HepG2 (cell line): ENCODE measurements around the gene MICALL2. TPM values are rescaled to one million over a fixed set of nuclear protein-coding genes. Genes with fewer than 3 reads are reported as not detected.

Experiments
- CBX5 ChIP-seq: sonication (generic); formaldehyde crosslinking; IDR thresholded peaks from 2 replicates; pipeline ENCODE4 v1.4.0; 2020; ENCODE audit warnings: missing genetic modification reagents, borderline replicate concordance
- CCAR2 ChIP-seq: fragments of 200-400 bp; formaldehyde crosslinking; optimal IDR thresholded peaks from 2 replicates; pipeline ENCODE3; 2018; ENCODE audit warnings: low read depth, mild to moderate bottlenecking, low read length, moderate library complexity
- CHD2 ChIP-seq: IDR thresholded peaks from 2 replicates; pipeline ENCODE4 v1.6.1; 2011; ENCODE audit warnings: low read depth, low read length, improper control_type of control experiment
- EP300 ChIP-seq, 3 experiments: sonication (generic) in 1 of 3; formaldehyde crosslinking in 1 of 3; IDR thresholded peaks; 2 replicates each; pipeline versions ENCODE4 v1.5.1 to v1.6.1; 2011 to 2020; ENCODE audit warnings: low read depth in 2 of 3, low read length in 2 of 3, borderline replicate concordance in 1 of 3, improper control_type of control experiment in 1 of 3, mild to moderate bottlenecking in 1 of 3, missing genetic modification reagents in 1 of 3, moderate library complexity in 1 of 3
- FOXC1 ChIP-seq: sonication (generic); formaldehyde crosslinking; IDR thresholded peaks from 2 replicates; pipeline ENCODE4 v1.8.0; 2022; ENCODE audit warnings: mild to moderate bottlenecking, missing genetic modification reagents, borderline replicate concordance
- GABPB1 ChIP-seq: IDR thresholded peaks from 2 replicates; pipeline ENCODE4 v1.6.1; 2016; ENCODE audit warnings: mild to moderate bottlenecking, missing genetic modification reagents, moderate library complexity, missing compliant biosample characterization
- GLI4 ChIP-seq: sonication (generic); formaldehyde crosslinking; IDR thresholded peaks from 2 replicates; pipeline ENCODE4 v1.5.1; 2020; ENCODE audit warnings: missing genetic modification reagents, mild to moderate bottlenecking, moderate library complexity, borderline replicate concordance
- GMEB2 ChIP-seq: IDR thresholded peaks from 2 replicates; pipeline ENCODE4 v1.6.1; 2016; ENCODE audit warnings: missing biosample characterization, missing genetic modification reagents, low read depth
- MEIS2 ChIP-seq: sonication (generic); formaldehyde crosslinking; IDR thresholded peaks from 2 replicates; pipeline ENCODE4 v1.9.0; 2021; ENCODE audit warnings: mild to moderate bottlenecking, missing genetic modification reagents
- NFATC3 ChIP-seq: sonication (generic); formaldehyde crosslinking; IDR thresholded peaks from 2 replicates; pipeline ENCODE4 v1.5.1; 2020; ENCODE audit warnings: mild to moderate bottlenecking, missing genetic modification reagents
- NFYC ChIP-seq: IDR thresholded peaks from 2 replicates; pipeline ENCODE4 v1.6.1; 2016; ENCODE audit warnings: missing genetic modification reagents, missing compliant biosample characterization
- POLR2G ChIP-seq: fragments of 200-400 bp; formaldehyde crosslinking; IDR thresholded peaks from 2 replicates; pipeline ENCODE4 v1.6.1; 2018; ENCODE audit warnings: mild to moderate bottlenecking, low read depth, low read length, moderate library complexity
- RFXAP ChIP-seq: sonication (generic); formaldehyde crosslinking; IDR thresholded peaks from 2 replicates; pipeline ENCODE4 v1.4.0; 2020; ENCODE audit warnings: missing genetic modification reagents, borderline replicate concordance
- SAP130 ChIP-seq: IDR thresholded peaks from 2 replicates; pipeline ENCODE4 v1.6.1; 2016; ENCODE audit warnings: low read depth
- SSRP1 ChIP-seq: IDR thresholded peaks from 2 replicates; pipeline ENCODE4 v1.6.1; 2016; ENCODE audit warnings: control low read depth
- THAP9 ChIP-seq: sonication (generic); formaldehyde crosslinking; IDR thresholded peaks from 2 replicates; pipeline ENCODE4; 2020; ENCODE audit warnings: missing genetic modification reagents, mild to moderate bottlenecking, borderline replicate concordance
- TRIM22 ChIP-seq: fragments of 450-650 bp; IDR thresholded peaks from 2 replicates; pipeline ENCODE4 v1.6.1; 2017
- ZBTB3 ChIP-seq: sonication (generic); formaldehyde crosslinking; IDR thresholded peaks from 2 replicates; pipeline ENCODE4 v1.4.0; 2020; ENCODE audit warnings: low read depth, mild to moderate bottlenecking, moderate library complexity, missing genetic modification reagents, borderline replicate concordance
- ZFP36 ChIP-seq: fragments of 150-350 bp; IDR thresholded peaks from 2 replicates; pipeline ENCODE4 v1.6.1; 2018; ENCODE audit warnings: borderline replicate concordance, low read length, low read depth; ENCODE audit not compliant: partially characterized antibody
- ZNF484 ChIP-seq: sonication (generic); formaldehyde crosslinking; IDR thresholded peaks from 2 replicates; pipeline ENCODE4 v1.5.1; 2020; ENCODE audit warnings: mild to moderate bottlenecking, low read depth, missing genetic modification reagents, borderline replicate concordance
- ZNF614 ChIP-seq: IDR thresholded peaks from 2 replicates; pipeline ENCODE4 v1.6.1; 2018; ENCODE audit warnings: missing biosample characterization, missing genetic modification reagents, inconsistent platforms, borderline replicate concordance
- ZNF746 ChIP-seq: sonication (generic); formaldehyde crosslinking; IDR thresholded peaks from 2 replicates; pipeline ENCODE4 v1.8.0; 2022; ENCODE audit warnings: mild to moderate bottlenecking, missing genetic modification reagents
- ZSCAN22 ChIP-seq: sonication (generic); formaldehyde crosslinking; IDR thresholded peaks from 2 replicates; pipeline ENCODE4 v1.4.0; 2020; ENCODE audit warnings: mild to moderate bottlenecking, missing genetic modification reagents
- polyA plus RNA-seq, 8 experiments: library from polyadenylated mRNA; depleted of rRNA in 3 of 8; stranded (reverse) in 7 of 8; unstranded in 1 of 8; fragments of >200 nt; fragmentation: Illumina TruSeq in 4 of 8; extraction: Trizol in 4 of 8; gene quantifications; 2 replicates each; pipeline versions ENCODE4 v1.2.1 to v1.2.3, GENCODE V29; 2011 to 2016; ENCODE audit warnings: low read depth in 4 of 8, missing spikeins in 1 of 8, mixed read lengths in 1 of 8; ENCODE audit not compliant: insufficient read depth in 1 of 8
- total RNA-seq, 5 experiments: library from RNA; depleted of rRNA; stranded (reverse); fragments of >200 nt; fragmentation: Illumina TruSeq; extraction: Trizol; gene quantifications; 2 replicates each; pipeline ENCODE4 v1.2.3, GENCODE V29; 2016; ENCODE audit warnings: low read depth in 1 of 5

MICALL2 gene
- total and polyA plus RNA-seq, 2 of the 13 experiments (the other 11 are each of a cell fraction or from before 2014, with no cell fraction given): 5.8 to 12.4 TPM

DNA sequence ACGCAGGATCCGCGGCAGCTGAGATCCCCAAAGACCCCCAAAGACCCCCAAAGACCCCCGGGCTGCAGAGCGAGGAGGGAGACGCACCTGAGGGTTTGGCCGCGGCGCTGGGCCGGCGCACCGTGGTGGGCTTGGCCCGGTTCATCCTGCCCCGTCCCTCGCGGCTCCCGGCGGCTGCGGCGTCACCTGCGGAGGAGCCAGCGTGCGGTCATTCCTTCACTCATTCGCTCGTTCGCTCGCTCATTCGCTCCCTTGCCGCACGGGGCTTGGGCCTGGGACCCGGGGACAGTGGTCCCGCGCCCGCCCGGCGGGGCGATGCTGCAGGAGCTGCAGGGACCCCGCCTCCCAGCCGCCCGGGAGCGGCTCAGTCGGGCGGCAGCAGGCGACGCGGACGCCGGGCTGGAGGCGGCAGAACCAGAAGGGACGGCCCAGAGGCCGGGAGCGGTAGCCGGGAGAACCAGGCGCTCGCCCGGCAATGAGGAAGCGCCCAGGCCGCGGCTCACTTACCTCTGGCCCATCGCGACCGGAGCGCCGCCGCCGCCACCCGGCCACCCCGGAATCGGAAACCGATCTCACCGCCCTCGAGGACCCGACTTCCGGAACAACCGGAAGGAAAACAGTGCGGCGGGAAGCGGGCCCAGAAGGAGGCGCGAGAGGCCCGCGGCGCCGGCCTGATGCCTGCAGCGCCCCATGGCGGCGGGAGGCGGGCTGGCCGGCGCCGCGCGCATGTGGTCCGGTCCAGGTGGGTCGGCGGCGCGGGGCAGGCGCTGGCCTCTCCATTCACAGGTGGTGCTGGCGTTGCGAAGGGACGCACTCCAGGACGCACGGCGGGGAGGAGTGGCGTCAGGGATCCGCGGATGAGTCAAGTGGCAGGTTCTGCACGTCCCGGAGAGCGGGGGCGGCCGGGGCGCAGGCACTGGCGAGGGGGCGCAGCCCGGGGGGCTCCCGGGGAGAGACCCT is 44.8 kb upstream of the MICALL2 start, which contains the start of gene INTS1 (continued):
- 0 out of 2 replicates have a peak, but pooled peaks have one; percentile 9 for TF ChIP-seq CBX5
- no peak for TF ChIP-seq ZSCAN22
- no peak for TF ChIP-seq ZNF746 (CRISPR knock-in tag)
- TF ChIP-seq ZBTB3 (CRISPR knock-in tag): no peak
- TF ChIP-seq GMEB2 (CRISPR knock-in tag): peak; percentile 43
- TF ChIP-seq MEIS2 (CRISPR knock-in tag): no peak
- peak in 1 of 2 experiments; percentile 64; a peak in 2 of 4 replicates for TF ChIP-seq EP300 (IDR thresholded peaks at IDR 0.05; ENCODE audit: low read depth in 2 of 2, low read length in 2 of 2)
- peak; percentile 11; the same call in 1 of the 2 replicates for TF ChIP-seq EP300 (CRISPR knock-in tag; IDR thresholded peaks at IDR 0.05; ENCODE audit: borderline replicate concordance)
- TF ChIP-seq NFATC3 (CRISPR knock-in tag): no peak
- TF ChIP-seq RFXAP (CRISPR knock-in tag): peak; percentile 64; the same call in 1 of the 2 replicates
- TF ChIP-seq FOXC1: peak; percentile 66; the same call in 1 of the 2 replicates
- TF ChIP-seq POLR2G: peak; percentile 84
- no peak for TF ChIP-seq ZNF484 (CRISPR knock-in tag)
- TF ChIP-seq CCAR2: peak; percentile 39
- TF ChIP-seq GLI4: peak; percentile 85; the same call in 1 of the 2 replicates
- peak; percentile 29; the same call in 1 of the 2 replicates for TF ChIP-seq NFYC
- peak; percentile 43; the same call in 1 of the 2 replicates for TF ChIP-seq CHD2
- TF ChIP-seq THAP9 (CRISPR knock-in tag): peak; percentile 64; the same call in 1 of the 2 replicates
- TF ChIP-seq TRIM22: no peak
- TF ChIP-seq SSRP1 (CRISPR knock-in tag): no peak
- TF ChIP-seq SAP130 (CRISPR knock-in tag): peak; percentile 95
- TF ChIP-seq ZFP36: no peak
- peak; percentile 97 for TF ChIP-seq GABPB1 (CRISPR knock-in tag)
- 0 out of 2 replicates have a peak, but pooled peaks have one; percentile 56 for TF ChIP-seq ZNF614 (CRISPR knock-in tag)
